Ishikawa (cell line): ENCODE measurements around the gene KIF15.

Experiments used
- CEBPB ChIP-seq: IDR thresholded peaks from 2 replicates; pipeline ENCODE4 v1.6.1; 2012
- CREB1 ChIP-seq: IDR thresholded peaks from 2 replicates; pipeline ENCODE4 v1.6.1; 2012; ENCODE audit warnings: low read depth
- EGR1 ChIP-seq: IDR thresholded peaks from 2 replicates; pipeline ENCODE4 v1.6.1; 2012
- EP300 ChIP-seq: IDR thresholded peaks from 2 replicates; pipeline ENCODE4 v1.6.1; 2012; ENCODE audit warnings: borderline replicate concordance
- FOXM1 ChIP-seq: IDR thresholded peaks from 2 replicates; pipeline ENCODE4 v1.6.1; 2012; ENCODE audit warnings: low read depth, borderline replicate concordance
- NFIC ChIP-seq: IDR thresholded peaks from 2 replicates; pipeline ENCODE4 v1.6.1; 2012
- RAD21 ChIP-seq: IDR thresholded peaks from 2 replicates; pipeline ENCODE4 v1.6.1; 2012; ENCODE audit warnings: low read depth
- TAF1 ChIP-seq: IDR thresholded peaks from 2 replicates; pipeline ENCODE4 v1.6.1; 2012; ENCODE audit warnings: low read depth, mild to moderate bottlenecking
- TCF12 ChIP-seq: IDR thresholded peaks from 2 replicates; pipeline ENCODE4 v1.6.1; 2012; ENCODE audit warnings: low read depth
- TEAD4 ChIP-seq: IDR thresholded peaks from 2 replicates; pipeline ENCODE4 v1.6.1; 2012
- YY1 ChIP-seq: IDR thresholded peaks from 2 replicates; pipeline ENCODE4 v1.6.1; 2012; ENCODE audit warnings: low read depth
- ZBTB7A ChIP-seq: IDR thresholded peaks from 2 replicates; pipeline ENCODE4 v1.6.1; 2012; ENCODE audit warnings: low read depth
- TF ChIP-seq, protein P1 (sequence below): IDR thresholded peaks from 2 replicates; pipeline ENCODE4 v1.6.1; 2012
- TF ChIP-seq, protein P2 (sequence below): IDR thresholded peaks from 2 replicates; pipeline ENCODE4 v1.6.1; 2012; ENCODE audit warnings: low read depth, mild to moderate bottlenecking
- TF ChIP-seq, protein P3 (sequence below): IDR thresholded peaks from 2 replicates; pipeline ENCODE4 v1.6.1; 2012

KIF15 gene

DNA sequence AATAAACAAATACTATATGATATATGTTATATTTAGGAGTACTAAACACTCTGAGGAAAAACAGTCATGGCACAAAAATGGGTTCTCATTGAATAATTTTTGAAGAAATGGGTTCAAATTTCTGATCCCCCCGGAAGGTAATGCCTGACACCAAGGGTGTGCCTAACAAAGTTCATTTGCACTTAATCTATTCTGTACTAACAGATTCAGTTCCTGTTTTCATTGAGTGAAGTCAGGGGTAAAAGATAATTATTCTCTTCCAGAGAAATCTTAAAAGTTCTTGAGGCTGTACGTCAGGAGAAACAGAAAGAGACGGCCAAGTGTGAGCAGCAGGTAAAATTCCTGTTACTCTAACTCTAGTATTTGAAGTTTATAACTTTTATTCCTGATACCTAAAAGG is 65.6 kb downstream of the KIF15 start:
- no peak for TF ChIP-seq FOXM1
- no peak for TF ChIP-seq YY1
- TF ChIP-seq, protein P1, sequence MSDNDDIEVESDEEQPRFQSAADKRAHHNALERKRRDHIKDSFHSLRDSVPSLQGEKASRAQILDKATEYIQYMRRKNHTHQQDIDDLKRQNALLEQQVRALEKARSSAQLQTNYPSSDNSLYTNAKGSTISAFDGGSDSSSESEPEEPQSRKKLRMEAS: no peak
- no peak for TF ChIP-seq CREB1
- no peak for TF ChIP-seq ZBTB7A

DNA sequence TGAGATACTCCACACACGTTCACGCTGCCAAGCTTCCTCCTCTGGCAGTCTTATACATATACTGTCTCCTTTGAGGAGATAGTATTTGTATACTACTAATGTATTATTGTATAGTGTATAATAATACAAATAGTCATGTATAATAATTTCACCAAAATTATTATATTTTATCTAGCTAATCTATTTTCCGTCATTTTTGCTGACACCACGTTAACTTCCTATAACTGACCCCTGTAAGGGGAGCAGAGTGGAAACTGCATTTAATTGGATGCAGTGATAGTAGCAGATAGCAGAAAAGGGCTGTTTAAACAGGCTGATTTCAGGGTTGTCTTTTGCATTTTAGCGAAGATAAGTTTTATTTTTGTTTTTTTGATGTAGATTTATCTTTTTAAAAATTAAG is 69.6 kb downstream of the KIF15 start:
- no peak for TF ChIP-seq TCF12
- TF ChIP-seq, protein P2, sequence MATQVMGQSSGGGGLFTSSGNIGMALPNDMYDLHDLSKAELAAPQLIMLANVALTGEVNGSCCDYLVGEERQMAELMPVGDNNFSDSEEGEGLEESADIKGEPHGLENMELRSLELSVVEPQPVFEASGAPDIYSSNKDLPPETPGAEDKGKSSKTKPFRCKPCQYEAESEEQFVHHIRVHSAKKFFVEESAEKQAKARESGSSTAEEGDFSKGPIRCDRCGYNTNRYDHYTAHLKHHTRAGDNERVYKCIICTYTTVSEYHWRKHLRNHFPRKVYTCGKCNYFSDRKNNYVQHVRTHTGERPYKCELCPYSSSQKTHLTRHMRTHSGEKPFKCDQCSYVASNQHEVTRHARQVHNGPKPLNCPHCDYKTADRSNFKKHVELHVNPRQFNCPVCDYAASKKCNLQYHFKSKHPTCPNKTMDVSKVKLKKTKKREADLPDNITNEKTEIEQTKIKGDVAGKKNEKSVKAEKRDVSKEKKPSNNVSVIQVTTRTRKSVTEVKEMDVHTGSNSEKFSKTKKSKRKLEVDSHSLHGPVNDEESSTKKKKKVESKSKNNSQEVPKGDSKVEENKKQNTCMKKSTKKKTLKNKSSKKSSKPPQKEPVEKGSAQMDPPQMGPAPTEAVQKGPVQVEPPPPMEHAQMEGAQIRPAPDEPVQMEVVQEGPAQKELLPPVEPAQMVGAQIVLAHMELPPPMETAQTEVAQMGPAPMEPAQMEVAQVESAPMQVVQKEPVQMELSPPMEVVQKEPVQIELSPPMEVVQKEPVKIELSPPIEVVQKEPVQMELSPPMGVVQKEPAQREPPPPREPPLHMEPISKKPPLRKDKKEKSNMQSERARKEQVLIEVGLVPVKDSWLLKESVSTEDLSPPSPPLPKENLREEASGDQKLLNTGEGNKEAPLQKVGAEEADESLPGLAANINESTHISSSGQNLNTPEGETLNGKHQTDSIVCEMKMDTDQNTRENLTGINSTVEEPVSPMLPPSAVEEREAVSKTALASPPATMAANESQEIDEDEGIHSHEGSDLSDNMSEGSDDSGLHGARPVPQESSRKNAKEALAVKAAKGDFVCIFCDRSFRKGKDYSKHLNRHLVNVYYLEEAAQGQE: no peak
- TF ChIP-seq, protein P3, sequence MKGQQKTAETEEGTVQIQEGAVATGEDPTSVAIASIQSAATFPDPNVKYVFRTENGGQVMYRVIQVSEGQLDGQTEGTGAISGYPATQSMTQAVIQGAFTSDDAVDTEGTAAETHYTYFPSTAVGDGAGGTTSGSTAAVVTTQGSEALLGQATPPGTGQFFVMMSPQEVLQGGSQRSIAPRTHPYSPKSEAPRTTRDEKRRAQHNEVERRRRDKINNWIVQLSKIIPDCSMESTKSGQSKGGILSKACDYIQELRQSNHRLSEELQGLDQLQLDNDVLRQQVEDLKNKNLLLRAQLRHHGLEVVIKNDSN: no peak
- no peak for TF ChIP-seq CREB1
- TF ChIP-seq FOXM1: no peak
- TF ChIP-seq NFIC: no peak
- no peak for TF ChIP-seq TEAD4
- TF ChIP-seq RAD21: no peak
- TF ChIP-seq, protein P1: no peak
- no peak for TF ChIP-seq YY1
- no peak for TF ChIP-seq EGR1
- no peak for TF ChIP-seq CEBPB

DNA sequence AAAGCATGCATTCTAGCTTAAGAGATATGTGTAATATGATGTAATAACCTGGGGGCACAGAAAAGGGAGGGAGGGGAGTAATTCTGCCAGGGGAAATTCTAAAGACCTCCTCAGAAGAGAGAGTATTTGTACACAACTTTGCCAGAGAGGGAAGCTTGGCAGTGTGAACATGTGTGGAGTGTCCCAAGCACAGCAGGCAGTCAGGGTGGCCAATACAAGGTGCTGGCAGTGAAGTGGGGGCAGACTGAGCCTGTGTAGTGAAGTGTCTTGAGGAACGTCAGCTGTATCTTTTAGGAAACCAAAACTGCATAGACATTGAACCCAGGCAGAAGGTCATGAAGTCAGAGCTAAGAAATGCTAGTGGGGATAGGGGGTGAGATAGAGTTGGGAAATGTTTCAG is 70.4 kb downstream of the KIF15 start:
- TF ChIP-seq CEBPB (no peak), EP300 (no peak), YY1 (no peak), TEAD4 (no peak)
- TF ChIP-seq, protein P1: no peak
- TF ChIP-seq, protein P2: no peak
- TF ChIP-seq, protein P3: no peak

DNA sequence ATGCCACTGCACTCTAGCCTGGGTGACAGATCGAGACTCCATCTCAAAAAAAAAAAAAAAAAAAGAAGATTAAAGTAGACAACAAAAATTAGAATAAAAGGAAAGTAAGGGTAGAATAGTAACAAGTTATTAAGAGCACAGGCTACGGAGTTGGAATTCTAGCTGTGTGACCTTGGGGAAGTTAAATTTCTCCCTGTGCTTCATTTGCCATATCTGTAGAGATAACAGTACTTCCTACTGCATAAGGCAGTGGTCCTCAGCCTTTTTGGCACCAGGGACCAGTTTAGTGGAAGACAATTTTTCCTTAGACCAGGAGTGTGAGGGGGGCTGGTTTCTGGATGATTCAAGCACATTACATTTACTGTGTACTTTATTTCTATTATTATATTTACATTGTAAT is 71.4 kb downstream of the KIF15 start:
- TF ChIP-seq RAD21 (no peak), CREB1 (no peak), TEAD4 (no peak), NFIC (no peak), ZBTB7A (no peak)

DNA sequence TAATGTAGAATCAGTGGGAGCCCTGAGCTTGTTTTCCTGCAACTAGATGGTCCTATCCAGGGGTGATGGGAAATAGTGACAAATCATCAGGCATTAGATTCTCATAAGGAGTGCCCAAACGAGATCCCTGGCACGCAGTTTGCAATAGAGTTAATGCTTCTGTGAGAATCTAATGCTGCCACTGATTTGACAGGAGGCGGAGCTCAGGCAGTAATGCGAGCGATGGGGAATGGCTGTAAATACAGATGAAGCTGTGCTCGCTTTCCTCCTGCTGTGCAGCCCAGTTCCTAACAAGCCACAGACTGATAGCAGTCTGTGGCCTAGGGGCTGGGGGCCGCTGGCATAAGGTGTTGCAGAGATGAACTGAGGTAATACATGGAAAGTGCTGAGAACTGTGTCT is 71.8 kb downstream of the KIF15 start:
- TF ChIP-seq ZBTB7A: no peak
- TF ChIP-seq, protein P1: no peak
- TF ChIP-seq TAF1: no peak
- no peak for TF ChIP-seq NFIC
- TF ChIP-seq, protein P3: no peak

DNA sequence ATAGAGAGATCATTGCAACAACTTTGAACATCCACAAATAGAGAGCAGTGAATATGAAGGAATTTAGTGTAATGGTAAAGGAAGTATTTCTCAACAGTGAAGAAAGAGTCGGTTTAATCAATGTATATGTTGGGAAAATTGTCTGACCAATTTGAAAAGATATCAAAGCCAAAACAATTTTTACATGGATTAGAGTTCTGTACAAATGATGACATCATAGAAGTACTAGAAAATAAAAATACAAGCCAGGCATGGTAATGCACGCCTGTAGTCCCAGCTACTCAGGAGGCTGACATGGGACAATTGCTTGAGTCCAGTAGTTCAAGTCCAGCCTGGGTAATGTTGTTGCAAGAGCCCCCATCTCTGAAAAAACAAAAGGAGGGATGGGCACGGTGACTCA is 74.1 kb downstream of the KIF15 start:
- TF ChIP-seq, protein P3: no peak
- TF ChIP-seq TEAD4 (no peak), ZBTB7A (no peak), CEBPB (no peak), YY1 (no peak), NFIC (no peak), FOXM1 (no peak), RAD21 (no peak), EP300 (no peak), TAF1 (no peak), TCF12 (no peak), CREB1 (no peak), EGR1 (no peak)
- TF ChIP-seq, protein P2: no peak
- TF ChIP-seq, protein P1: no peak
